ENCODE data around the gene FAM111A. TPM values are rescaled to one million over a fixed set of nuclear protein-coding genes. Genes with fewer than 3 reads are reported as not detected.
"Not testable (repeated sequence)": the region's sequence is repeated elsewhere in the genome, so short reads cannot be mapped to it uniquely, and the experiment has no call there.

FAM111A gene
- polyA plus RNA-seq, 4 donors = 16.2 to 77.1 (median 18.7) TPM

GRCh38 chr11:59102259-59102765, 40.3 kb upstream of the FAM111A start:
- WGBS, 3 donors = 7 to 12% (median 10%) methylated on average over 23 of the region's 23 CpGs
- H3K36me3 ChIP-seq (ENCODE audit: control insufficient read depth in 3 of 3, insufficient read depth in 2 of 3, low read depth in 1 of 3, low read length in 3 of 3) = no peaks in the 10 kb centered on the region
- H3K27ac ChIP-seq (ENCODE audit: low read depth in 1 of 3, low read length in 2 of 3) = no peak overlapping the region
- H3K4me1 ChIP-seq (ENCODE audit: control insufficient read depth in 3 of 3, insufficient read depth in 2 of 3, low read depth in 1 of 3, low read length in 2 of 3) = peaks cover 1 to 4% (median 3%) of the 10 kb centered on the region in 3 donors
- no peak for FAIRE-seq
- H3K27me3 ChIP-seq (ENCODE audit: control insufficient read depth in 3 of 3, insufficient read depth in 3 of 3, low read length in 3 of 3) = no peaks in the 10 kb centered on the region
- no peaks in the 10 kb centered on the region for H3K9me3 ChIP-seq (ENCODE audit: control insufficient read depth in 2 of 2, insufficient read depth in 1 of 2, low read depth in 1 of 2, low read length in 1 of 2)
- H3K4me3 ChIP-seq (ENCODE audit: low read depth in 1 of 3, low read length in 3 of 3) = peak overlapping the region in 2 of 3 donors; percentile 17 to 37
- peak; percentile 75 to 79 for DNase-seq

DNA sequence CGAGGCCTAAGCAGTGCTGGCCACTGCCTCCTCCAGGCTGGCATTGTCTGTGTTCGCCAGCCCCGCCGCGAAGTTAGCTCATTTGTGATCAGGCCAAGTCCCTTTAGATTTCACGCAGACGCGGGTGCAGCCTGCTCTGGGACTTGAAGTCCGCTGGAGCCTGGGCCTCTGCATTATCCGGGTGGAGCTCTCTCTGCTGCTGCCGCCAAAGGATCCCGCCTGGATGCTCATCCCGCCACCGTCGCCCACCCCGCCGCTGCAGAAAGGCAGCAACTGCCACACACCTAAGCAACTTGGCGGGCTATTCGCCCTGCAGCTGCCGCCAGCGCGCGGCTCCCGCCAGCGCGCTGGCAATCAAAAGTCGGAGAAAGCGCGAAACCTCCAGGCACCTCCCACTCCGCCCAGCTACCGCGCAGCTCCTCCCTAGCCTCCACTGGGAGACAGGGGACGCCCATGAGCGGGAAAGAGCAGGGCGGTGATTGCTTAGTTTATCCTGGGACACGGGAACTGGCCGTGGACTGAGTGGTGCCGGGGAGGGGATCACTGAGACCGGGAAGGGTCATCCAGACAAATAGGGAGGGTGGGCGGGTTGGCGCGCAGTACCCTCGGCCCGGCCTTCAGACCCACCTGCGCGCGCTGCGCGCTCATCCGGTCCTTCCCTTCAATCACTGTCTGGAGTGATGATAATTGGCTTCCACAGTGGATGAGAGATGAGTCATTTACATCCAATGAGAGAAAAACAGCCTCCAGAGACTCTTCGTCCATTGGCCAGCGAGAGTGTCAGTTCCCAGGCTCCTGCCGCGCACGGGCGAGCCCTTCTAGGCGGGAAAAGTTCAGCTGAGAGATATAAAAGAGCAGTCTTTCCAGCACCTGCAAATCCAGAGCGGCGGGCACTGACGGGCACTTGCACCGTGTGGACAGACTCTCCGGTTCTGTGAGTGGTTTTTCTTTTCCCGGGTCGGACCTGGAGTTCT, 36.0 kb upstream of the FAM111A start, which contains the start of gene FAM111B:
FAM111B (plus strand) TSS at position 875 of the 974 bp plus-strand sequence. CDS start 2,389 bp downstream, outside the sequence.
- 1% methylated on average over 61 to 64 of the region's 64 CpGs for WGBS, 3 donors
- Histone ChIP-seq H3K4me1 (ENCODE audit: control insufficient read depth in 3 of 3, insufficient read depth in 2 of 3, low read depth in 1 of 3, low read length in 2 of 3) (peaks cover 3 to 4% (median 3%) of the 10 kb centered on the region in 3 donors), H3K4me3 (ENCODE audit: low read depth in 1 of 3, low read length in 3 of 3) (peak within 1 kb of the TSS; percentile 47 to 61 (median 61)), H3K27ac (ENCODE audit: low read depth in 1 of 3, low read length in 2 of 3) (peak within 1 kb of the TSS in 2 of 3 donors; percentile 26 to 75), H3K36me3 (ENCODE audit: control insufficient read depth in 3 of 3, insufficient read depth in 2 of 3, low read depth in 1 of 3, low read length in 3 of 3) (no peaks in the 10 kb centered on the region), H3K9me3 (ENCODE audit: control insufficient read depth in 2 of 2, insufficient read depth in 1 of 2, low read depth in 1 of 2, low read length in 1 of 2) (no peaks in the 10 kb centered on the region), H3K27me3 (ENCODE audit: control insufficient read depth in 3 of 3, insufficient read depth in 3 of 3, low read length in 3 of 3) (no peaks in the 10 kb centered on the region)
- DNase-seq = peak; percentile 92 to 97
- FAIRE-seq = no peak

GRCh38 chr11:59107721-59108120, 34.9 kb upstream of the FAM111A start:
- peak in 1 of 2 donors; percentile 6 for DNase-seq
- not testable (repeated sequence) for H3K27ac ChIP-seq (ENCODE audit: low read depth in 1 of 3, low read length in 2 of 3); H3K4me1 ChIP-seq (ENCODE audit: control insufficient read depth in 3 of 3, insufficient read depth in 2 of 3, low read depth in 1 of 3, low read length in 2 of 3); H3K27me3 ChIP-seq (ENCODE audit: control insufficient read depth in 3 of 3, insufficient read depth in 3 of 3, low read length in 3 of 3); H3K9me3 ChIP-seq (ENCODE audit: control insufficient read depth in 2 of 2, insufficient read depth in 1 of 2, low read depth in 1 of 2, low read length in 1 of 2); FAIRE-seq; H3K36me3 ChIP-seq (ENCODE audit: control insufficient read depth in 3 of 3, insufficient read depth in 2 of 3, low read depth in 1 of 3, low read length in 3 of 3)
- H3K4me3 ChIP-seq (ENCODE audit: low read depth in 1 of 3, low read length in 3 of 3) = peak overlapping the region in 1 of 3 donors; percentile 47
- 4 to 19% (median 11%) methylated on average over 10 of the region's 10 CpGs for WGBS, 3 donors

- peaks cover under 1 to 21% of the 10 kb centered on the region in 2 donors for H3K9me3 ChIP-seq (ENCODE audit: control insufficient read depth in 2 of 2, insufficient read depth in 1 of 2, low read depth in 1 of 2, low read length in 1 of 2)
- H3K4me1 ChIP-seq (ENCODE audit: control insufficient read depth in 3 of 3, insufficient read depth in 2 of 3, low read depth in 1 of 3, low read length in 2 of 3) = peaks cover 0 to under 1% (median 0%) of the 10 kb centered on the region in 3 donors
- H3K36me3 ChIP-seq (ENCODE audit: control insufficient read depth in 3 of 3, insufficient read depth in 2 of 3, low read depth in 1 of 3, low read length in 3 of 3) = peaks cover 0 to 6% (median 0%) of the 10 kb centered on the region in 3 donors
- DNase-seq (no peak), FAIRE-seq (no peak)
- H3K27ac ChIP-seq (ENCODE audit: low read depth in 1 of 3, low read length in 2 of 3) = no peak overlapping the region
- no peaks in the 10 kb centered on the region for H3K27me3 ChIP-seq (ENCODE audit: control insufficient read depth in 3 of 3, insufficient read depth in 3 of 3, low read length in 3 of 3)
- no peak overlapping the region for H3K4me3 ChIP-seq (ENCODE audit: low read depth in 1 of 3, low read length in 3 of 3)
- 69 to 79% (median 75%) methylated on average over 2 of the region's 2 CpGs for WGBS, 3 donors
These were observed 30.2 kb upstream of the FAM111A start for GRCh38 chr11:59112494-59112893.

DNA sequence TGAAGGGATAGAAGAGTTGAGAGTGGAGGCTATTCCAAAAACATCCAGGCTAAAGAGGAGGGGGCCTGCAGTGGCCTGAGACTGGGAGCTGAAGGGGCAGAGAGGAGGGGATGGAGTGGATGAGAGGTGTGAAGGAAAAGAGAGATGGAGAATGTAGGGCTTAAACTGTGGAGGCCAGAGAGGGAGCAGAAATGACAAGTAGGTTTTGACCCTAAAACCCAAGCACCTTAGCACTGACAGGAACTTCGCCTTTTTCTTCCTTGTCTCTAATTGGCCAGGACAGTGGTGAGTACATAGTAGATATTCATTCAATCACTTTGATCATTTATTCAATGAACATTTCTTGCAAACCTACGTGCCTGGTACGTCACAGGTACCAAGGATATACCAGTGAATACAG, 28.3 kb upstream of the FAM111A start:
- 97 to 100% (median 100%) methylated on average over 3 of the region's 3 CpGs for WGBS, 3 donors
- Histone ChIP-seq H3K27ac (ENCODE audit: low read depth in 1 of 3, low read length in 2 of 3) (no peak overlapping the region), H3K4me1 (ENCODE audit: control insufficient read depth in 3 of 3, insufficient read depth in 2 of 3, low read depth in 1 of 3, low read length in 2 of 3) (no peaks in the 10 kb centered on the region), H3K36me3 (ENCODE audit: control insufficient read depth in 3 of 3, insufficient read depth in 2 of 3, low read depth in 1 of 3, low read length in 3 of 3) (peaks cover 0 to 8% (median 0%) of the 10 kb centered on the region in 3 donors), H3K9me3 (ENCODE audit: control insufficient read depth in 2 of 2, insufficient read depth in 1 of 2, low read depth in 1 of 2, low read length in 1 of 2) (peaks cover 2 to 36% of the 10 kb centered on the region in 2 donors), H3K27me3 (ENCODE audit: control insufficient read depth in 3 of 3, insufficient read depth in 3 of 3, low read length in 3 of 3) (no peaks in the 10 kb centered on the region), H3K4me3 (ENCODE audit: low read depth in 1 of 3, low read length in 3 of 3) (no peak overlapping the region)
- FAIRE-seq = no peak
- DNase-seq = no peak

DNA sequence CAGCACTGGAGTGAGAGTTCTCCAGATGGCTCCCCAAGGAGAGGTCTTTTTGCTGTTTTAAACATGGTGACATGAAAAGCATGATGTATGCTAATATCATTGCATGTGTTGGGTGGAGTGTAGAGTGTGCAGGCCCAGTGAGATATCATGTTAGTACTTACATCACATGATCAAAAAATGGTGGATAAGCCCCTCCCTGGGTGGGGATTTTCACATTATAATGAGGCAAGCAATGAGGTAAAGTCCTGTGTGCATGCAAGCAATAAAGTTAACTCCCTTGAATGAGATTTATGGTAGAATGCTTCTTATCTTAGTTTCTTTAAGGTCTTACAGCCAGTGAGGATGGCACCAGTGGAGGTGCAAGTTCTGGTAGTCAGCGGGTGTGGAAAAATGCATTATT, 27.1 kb upstream of the FAM111A start:
- WGBS, 3 donors = 100% methylated on average over 1 of the region's 1 CpG
- peak in 1 of 2 donors; percentile 41 for DNase-seq

DNA sequence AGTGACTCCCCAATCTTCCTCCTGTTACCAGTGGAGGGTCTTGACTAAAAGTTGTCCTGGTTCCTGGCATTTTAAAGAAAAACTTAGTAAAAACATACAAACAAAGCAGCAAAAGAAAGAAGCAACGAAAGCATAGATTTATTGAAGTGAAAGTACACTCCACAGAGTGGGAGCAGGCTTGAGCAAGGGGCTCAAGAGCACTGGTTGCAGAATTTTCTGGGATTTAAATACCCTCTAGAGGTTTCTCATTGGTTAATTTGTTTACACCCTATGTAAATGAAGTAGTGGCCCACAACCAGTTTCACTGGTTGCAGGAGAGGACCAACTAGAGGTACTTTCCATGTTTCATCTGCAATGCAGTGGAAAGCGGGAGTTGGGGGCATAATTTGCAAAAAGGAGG, 24.9 kb upstream of the FAM111A start:
- no peak overlapping the region for H3K27ac ChIP-seq (ENCODE audit: low read depth in 1 of 3, low read length in 2 of 3)
- FAIRE-seq = no peak
- no peak overlapping the region for H3K4me3 ChIP-seq (ENCODE audit: low read depth in 1 of 3, low read length in 3 of 3)
- H3K9me3 ChIP-seq (ENCODE audit: control insufficient read depth in 2 of 2, insufficient read depth in 1 of 2, low read depth in 1 of 2, low read length in 1 of 2) = peaks cover 2 to 36% of the 10 kb centered on the region in 2 donors
- H3K4me1 ChIP-seq (ENCODE audit: control insufficient read depth in 3 of 3, insufficient read depth in 2 of 3, low read depth in 1 of 3, low read length in 2 of 3) = no peaks in the 10 kb centered on the region
- no peaks in the 10 kb centered on the region for H3K27me3 ChIP-seq (ENCODE audit: control insufficient read depth in 3 of 3, insufficient read depth in 3 of 3, low read length in 3 of 3)
- peaks cover 0 to 8% (median 0%) of the 10 kb centered on the region in 3 donors for H3K36me3 ChIP-seq (ENCODE audit: control insufficient read depth in 3 of 3, insufficient read depth in 2 of 3, low read depth in 1 of 3, low read length in 3 of 3)
- DNase-seq = no peak
- 98 to 99% (median 98%) methylated on average over 2 of the region's 2 CpGs for WGBS, 3 donors

More for the DNA sequence above, 27.1 kb upstream of the FAM111A start:
- H3K27me3 ChIP-seq (ENCODE audit: control insufficient read depth in 3 of 3, insufficient read depth in 3 of 3, low read length in 3 of 3) = no peaks in the 10 kb centered on the region
- H3K36me3 ChIP-seq (ENCODE audit: control insufficient read depth in 3 of 3, insufficient read depth in 2 of 3, low read depth in 1 of 3, low read length in 3 of 3) = peaks cover 0 to 8% (median 0%) of the 10 kb centered on the region in 3 donors
- H3K4me1 ChIP-seq (ENCODE audit: control insufficient read depth in 3 of 3, insufficient read depth in 2 of 3, low read depth in 1 of 3, low read length in 2 of 3) = no peaks in the 10 kb centered on the region
- no peak for FAIRE-seq
- peak overlapping the region in 1 of 3 donors; percentile 65 for H3K27ac ChIP-seq (ENCODE audit: low read depth in 1 of 3, low read length in 2 of 3)
- H3K9me3 ChIP-seq (ENCODE audit: control insufficient read depth in 2 of 2, insufficient read depth in 1 of 2, low read depth in 1 of 2, low read length in 1 of 2) = peaks cover 2 to 36% of the 10 kb centered on the region in 2 donors
- H3K4me3 ChIP-seq (ENCODE audit: low read depth in 1 of 3, low read length in 3 of 3) = no peak overlapping the region

DNA sequence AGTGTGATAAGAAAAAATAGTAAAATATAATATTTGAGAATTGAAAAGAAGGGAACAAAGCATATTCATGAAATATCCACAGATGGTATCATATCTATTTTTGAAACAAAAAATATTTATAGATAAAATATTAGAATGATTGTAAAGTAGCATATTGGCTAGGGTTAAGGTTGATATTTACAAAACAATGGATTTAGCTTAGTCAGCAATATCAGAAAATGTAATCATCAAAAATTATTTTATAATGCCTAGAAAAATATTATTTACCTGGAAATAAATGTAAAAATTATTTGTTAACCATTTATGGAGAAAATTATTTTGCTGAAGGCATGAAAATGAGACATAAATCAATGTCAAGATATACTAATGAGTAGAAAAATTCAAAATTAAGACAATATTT, 22.8 kb upstream of the FAM111A start:
- no peaks in the 10 kb centered on the region for H3K27me3 ChIP-seq (ENCODE audit: control insufficient read depth in 3 of 3, insufficient read depth in 3 of 3, low read length in 3 of 3)
- peaks cover 0 to 3% (median 0%) of the 10 kb centered on the region in 3 donors for H3K36me3 ChIP-seq (ENCODE audit: control insufficient read depth in 3 of 3, insufficient read depth in 2 of 3, low read depth in 1 of 3, low read length in 3 of 3)
- no peak for FAIRE-seq
- no peaks in the 10 kb centered on the region for H3K4me1 ChIP-seq (ENCODE audit: control insufficient read depth in 3 of 3, insufficient read depth in 2 of 3, low read depth in 1 of 3, low read length in 2 of 3)
- no peak overlapping the region for H3K4me3 ChIP-seq (ENCODE audit: low read depth in 1 of 3, low read length in 3 of 3)
- no peak for DNase-seq
- peaks cover 2 to 36% of the 10 kb centered on the region in 2 donors for H3K9me3 ChIP-seq (ENCODE audit: control insufficient read depth in 2 of 2, insufficient read depth in 1 of 2, low read depth in 1 of 2, low read length in 1 of 2)
- no peak overlapping the region for H3K27ac ChIP-seq (ENCODE audit: low read depth in 1 of 3, low read length in 2 of 3)

Data from small intestine (tissue), 7 donors.